Nucleus accumbens (tissue), 56 donors: Measurements from ENCODE around the gene SLC35F3.
"Not testable (repeated sequence)": the region's sequence is repeated elsewhere in the genome, so short reads cannot be mapped to it uniquely, and the experiment has no call there.

Source experiments
- DNase-seq, 56 donors: peaks; one replicate each; lab custom pipeline; 2025; lab: John Stamatoyannopoulos, UW

The SLC35F3 gene

DNA sequence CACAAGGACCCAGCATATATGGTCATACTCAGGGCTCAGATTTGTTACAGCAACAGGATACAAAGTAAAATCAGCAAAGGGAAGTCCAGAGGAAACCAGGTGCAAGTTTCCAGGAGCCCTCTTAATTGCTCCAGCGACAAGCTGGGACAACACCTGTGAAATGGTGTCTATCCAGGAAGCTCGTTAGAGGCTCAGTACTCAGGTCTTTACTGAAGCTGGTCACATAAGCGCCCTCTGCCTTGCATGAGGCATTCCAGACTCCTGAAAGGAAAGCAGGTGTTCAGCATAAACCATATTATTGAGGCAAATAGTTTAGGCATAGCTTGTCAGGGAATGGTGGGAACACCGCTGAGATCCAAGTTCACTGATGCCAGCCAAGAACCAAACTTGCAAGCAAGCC is 231.0 kb downstream of the SLC35F3 start:
- DNase-seq = no peak

DNA sequence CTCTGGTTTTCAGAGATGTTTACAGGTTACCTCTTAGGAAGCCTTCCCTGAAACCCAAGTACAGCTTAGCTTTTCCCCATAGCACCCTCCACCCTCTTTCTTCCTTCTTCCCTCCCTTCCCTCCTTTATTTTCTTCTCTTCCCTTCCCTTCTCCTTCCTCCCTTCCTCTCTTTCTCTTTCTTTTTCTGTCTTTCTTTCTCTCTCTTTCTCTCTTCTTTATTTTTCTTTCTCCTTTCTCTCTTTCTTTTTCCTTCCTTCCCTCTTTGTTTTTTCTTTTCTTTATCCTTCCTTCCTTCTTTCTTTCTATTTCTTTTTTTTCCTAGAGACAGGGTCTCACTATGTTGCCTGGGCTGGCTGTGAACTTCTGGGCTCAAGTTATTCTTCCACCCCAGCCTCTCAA is 231.6 kb downstream of the SLC35F3 start:
- DNase-seq = no peak

DNA sequence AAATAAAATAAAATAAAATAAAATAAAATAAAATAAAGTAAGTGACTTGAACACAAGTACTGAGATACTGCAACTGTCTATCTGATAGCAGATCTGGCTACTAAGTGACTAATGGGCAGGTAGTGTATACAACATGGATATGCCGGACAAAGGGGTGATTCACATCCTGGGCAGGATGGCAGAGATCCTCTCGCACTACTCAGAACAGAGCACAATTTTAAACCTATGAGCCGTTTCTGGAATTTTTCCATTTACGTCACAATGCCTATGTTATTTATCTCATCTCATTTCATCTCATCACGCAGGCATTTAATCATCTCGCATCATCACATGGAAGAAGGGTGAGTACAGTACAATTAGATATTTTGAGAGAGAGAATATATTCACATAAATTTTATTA is 235.5 kb downstream of the SLC35F3 start:
- DNase-seq = no peak

DNA sequence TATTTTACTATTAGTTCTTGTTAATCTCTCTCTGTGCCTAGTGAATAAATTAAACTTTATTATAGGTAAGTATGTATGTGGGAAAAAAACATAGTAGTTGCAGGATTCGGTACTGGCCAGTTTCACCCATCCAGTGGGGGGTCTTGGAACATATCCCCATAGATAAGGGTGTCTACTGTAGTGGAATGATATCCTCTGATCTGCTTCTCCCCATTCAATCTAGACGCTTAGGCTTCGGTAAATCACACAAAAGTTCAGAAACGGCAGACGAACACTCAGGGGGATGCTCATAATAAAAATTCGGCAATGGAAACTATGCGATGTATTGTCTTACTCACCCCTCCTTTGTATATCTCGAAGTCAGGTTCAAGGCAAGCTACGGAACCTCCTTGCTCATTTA is 235.9 kb downstream of the SLC35F3 start:
- DNase-seq = no peak

DNA sequence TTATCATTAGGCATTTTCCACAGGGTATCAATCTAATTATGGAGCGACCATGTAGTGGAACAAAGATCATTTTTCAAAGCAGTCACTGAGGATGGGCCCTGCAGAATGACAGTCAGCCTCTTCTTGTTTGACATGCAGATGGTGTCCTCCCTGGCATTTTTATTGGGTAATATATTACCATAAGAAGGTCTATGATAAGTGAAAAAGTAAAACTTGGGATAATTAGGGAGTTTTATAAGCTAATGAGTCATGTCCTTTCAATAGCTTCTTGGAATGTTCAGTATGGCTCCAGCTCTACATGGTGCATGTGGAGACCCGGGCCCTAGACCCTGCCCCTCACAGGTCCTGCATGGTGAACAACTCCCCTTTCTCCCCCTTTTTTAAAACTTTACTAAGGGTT is 236.5 kb downstream of the SLC35F3 start:
- DNase-seq = no peak

DNA sequence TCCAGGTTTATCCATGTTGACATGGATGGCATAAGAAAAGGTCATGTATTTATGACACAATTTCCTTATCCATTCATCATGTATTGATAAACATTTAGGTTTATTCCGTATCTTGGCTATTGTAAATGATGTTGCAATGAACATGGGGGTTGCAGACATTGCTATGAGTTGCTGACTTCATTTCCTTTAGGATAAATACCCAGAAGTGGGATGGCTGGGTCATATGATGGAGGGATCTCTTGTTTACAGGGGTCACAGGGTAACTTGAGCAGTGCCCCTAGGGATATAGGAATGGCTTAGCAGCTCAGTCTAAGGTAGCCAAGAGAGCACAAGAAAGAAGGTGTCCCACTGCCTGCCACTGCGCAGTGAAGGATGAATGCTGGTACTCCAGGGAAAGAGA is 239.2 kb downstream of the SLC35F3 start:
- DNase-seq = no peak

DNA sequence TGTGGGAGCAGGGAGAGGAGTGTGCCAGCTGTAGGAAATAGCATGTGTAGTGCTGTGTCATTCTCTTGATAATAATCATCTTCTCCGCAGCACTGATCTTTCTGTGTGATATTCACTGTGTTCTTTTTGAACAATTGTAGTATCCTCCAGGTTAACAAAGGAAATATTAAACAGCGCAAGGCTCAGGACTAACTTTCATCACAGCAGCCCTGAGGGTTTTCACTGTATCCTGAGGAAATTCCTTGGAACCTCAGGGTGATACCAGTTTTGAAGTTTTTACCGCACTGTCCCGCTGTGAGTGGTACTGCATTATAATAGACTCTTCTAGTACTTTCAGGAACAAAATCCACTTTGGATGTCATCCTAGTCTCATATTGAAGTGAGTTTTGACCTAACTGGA is 240.4 kb downstream of the SLC35F3 start:
- no peak for DNase-seq

DNA sequence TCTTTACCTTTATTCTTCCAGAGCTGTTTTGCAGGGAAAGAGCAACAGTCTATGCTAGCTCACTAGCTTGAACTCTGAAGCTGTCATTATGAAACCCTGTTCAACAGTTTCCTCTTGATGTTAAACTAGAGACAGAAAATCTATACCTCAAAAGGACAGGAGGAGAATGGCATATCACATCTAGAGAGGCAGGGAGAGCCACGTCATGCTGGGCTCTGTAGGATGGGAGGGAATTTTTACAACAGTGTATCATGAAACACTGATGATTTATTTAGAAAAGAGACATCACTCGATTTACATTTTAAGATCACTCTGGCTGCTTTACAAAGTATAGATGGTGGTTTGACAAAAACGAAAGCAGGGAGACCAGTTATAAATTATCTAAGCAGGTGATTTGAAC is 243.9 kb downstream of the SLC35F3 start:
- no peak for DNase-seq

DNA sequence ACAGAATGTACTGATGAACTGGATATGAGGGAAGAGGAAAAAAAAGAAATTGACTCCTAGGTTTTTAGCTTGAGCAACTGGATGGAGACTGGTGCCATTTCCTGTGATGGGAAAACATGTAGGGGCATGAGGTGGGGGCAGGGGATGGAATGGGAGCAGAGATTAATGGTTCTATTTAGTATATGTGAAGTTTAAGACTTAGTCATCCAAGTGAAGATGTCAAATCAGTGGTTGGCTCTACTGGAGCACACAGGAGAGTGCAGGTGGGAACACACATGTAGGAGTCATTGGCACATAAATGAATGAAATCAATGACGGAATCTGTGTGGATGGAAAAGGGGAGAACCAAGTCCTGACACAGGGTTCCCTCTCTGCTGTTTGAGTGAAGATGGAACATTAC is 244.3 kb downstream of the SLC35F3 start:
- DNase-seq = no peak

DNA sequence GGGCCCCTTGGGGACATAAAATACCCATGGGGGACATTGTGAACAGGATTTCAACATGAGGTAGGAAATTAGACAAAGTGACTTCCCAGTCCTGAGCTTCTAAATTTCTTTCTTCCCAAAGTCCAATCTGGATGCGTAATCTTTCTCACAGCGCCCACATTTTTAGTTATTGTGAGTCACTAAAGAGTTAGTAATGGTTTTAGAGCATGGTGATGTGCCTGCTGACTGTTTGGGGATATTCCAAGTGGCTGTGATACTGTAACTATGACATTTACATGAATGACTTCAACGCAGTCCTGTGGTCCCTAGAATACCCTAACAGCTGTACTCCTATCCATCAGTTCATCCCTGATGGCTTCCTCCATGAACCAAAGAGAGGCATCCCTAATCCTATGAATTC is 244.7 kb downstream of the SLC35F3 start:
- DNase-seq = no peak

DNA sequence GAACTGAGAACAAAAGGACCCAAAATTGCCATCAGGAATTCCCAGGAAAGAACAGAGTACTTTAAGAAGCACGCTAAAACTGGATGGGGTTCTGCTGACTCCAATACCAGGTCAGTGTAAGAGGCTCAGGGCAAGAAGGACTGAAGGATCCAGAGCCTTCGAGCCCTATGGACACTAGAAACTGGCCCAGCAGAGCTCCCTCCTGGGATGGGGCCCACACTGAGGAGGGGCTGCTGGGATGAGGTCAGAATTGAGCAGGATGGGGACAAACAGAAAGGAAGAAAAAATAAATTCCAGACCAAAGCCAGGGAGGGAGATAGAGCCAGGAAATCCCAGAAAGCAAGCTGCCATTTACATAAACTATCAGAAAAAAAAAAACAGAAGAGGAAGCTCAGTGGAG is 246.4 kb downstream of the SLC35F3 start:
- DNase-seq = no peak

DNA sequence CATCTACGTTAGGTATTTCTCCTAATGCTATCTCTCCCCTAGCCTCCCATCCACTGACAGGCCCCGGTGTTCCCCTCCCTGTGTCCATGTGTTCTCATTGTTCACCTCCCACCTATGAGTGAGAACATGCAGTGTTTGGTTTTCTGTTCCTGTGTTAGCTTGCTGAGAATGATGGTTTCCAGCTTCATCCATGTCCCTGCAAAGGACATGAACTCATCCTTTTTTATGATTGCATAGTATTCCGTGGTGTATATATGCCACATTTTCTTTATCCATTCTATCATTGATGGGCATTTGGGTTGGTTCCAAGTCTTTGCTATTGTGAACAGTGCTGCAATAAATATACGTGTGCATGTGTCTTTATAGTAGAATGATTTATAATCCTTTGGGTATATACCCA is 247.9 kb downstream of the SLC35F3 start:
- DNase-seq = not testable (repeated sequence)

DNA sequence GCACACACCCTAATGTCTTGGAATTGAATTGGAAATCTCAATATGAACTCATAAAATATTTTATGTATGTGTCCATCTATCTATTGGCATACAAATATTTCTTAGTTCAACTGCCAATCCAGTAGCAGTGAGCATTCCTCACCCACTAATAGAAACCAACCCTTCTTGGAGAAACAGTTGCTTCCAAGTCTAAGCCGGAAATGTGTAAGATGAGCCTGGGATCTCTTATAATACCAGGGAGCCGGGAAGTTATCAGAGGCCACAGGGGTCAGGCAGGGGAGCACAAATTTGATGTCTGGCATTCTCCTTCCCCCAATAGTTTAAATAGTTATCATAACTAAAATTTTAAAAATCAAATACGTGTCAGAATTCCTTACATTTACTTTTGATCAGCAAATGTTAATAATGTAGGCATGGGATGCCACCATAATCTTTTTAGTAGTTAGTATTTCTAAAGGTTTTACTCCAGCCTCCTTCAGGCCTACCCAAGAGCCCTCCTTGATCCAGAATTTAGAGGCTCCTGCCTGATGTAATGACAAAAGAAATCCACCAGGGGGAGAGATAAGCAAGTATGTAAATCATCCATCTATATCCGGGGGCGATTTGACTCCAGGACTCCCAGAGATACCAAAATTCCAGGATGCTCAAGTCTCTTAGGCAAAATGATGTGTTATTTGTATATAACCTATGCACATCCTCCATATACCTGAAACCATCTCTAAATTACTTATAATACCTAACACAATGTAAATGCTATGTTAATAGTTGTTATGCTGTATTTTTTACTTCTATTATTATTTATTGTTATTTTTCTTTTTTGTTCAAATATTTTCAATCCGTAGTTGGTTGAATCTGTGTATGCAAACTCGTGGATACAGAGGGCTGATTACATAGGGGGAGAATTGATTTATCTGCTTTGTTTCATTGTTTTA is 250.1 kb downstream of the SLC35F3 start:
- peak in 2 of 56 donors; percentile 2 to 14 for DNase-seq

DNA sequence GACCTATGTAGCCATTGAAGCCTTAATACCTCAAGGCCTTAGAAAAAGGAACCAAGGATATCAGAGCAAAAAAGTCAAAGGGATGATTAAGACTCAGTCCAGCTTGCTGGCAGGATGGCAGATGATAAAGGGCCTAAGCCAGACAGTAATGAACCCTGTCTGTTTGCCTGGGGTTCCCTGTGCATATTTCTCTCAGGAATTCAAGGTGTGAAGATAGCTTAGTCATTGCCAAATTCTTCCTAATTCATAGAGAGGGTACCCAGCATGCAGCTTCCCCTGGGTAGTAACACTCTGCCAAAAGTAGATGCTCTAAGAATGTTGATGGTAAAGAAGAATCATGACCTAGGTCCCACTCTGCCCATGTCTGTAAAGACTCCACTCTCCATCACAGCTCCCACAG is 258.2 kb downstream of the SLC35F3 start:
- DNase-seq = no peak

DNA sequence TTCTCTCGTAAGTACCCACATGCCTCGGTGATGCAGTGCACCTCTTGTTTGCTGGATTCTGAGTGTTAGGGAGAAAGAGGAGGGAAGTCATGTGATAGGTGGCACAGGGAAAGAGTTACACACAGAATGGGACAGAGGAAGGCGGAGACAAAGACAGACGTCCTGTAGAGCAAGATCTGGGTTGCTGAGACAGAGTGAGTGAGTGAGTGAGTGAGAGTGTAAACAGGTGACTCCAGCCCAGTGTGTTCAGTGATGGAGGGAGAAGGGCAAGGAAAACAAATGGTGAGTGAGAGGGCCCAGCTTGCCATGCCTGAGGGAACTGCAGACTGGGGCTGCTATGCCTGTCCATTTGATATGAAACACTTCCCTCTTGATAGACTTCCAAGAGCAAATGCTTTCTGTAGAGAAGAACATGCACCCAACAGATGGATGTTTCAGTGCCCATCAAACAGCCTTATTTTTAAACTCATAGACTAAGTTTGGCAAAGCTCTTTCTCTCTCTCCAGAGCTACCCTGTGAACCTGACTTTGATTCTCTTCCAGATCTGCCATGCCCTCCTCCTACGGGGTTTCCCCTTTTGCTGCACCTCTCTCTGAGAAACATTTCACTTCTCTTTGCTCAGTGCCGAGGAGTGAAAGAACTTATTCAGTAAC is 258.9 kb downstream of the SLC35F3 start:
- peak in 1 of 56 donors; percentile 5 for DNase-seq

DNA sequence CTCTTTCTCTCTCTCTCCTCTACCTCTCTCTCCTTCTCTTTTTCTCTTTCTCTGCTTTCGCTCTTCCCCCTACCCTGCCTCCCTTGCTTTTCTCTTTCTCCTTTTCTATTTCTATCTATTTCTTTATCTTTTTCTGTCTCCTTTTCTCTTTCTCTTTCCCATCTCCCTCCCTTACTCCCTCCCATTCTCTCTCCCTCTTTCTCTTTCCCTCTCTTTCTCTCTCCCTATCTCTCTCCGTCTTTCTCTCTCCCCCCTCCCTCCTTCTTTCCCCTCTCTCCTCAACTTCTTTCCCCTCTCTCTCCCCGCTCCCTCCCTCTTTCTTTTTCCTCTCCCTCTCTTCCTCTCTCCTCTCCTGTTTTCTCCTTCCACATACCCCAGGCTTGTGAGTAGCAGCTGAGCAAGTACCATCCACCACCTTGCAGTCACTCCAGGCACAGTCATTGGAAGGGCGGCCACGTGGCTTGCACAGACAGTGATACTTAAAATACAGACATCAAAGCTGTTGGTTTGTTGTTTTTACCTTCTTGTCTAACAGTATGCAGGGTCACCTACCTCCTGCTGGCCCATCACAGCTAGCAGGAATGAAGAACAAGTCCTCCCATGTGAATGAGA is 259.7 kb downstream of the SLC35F3 start:
- DNase-seq = no peak

DNA sequence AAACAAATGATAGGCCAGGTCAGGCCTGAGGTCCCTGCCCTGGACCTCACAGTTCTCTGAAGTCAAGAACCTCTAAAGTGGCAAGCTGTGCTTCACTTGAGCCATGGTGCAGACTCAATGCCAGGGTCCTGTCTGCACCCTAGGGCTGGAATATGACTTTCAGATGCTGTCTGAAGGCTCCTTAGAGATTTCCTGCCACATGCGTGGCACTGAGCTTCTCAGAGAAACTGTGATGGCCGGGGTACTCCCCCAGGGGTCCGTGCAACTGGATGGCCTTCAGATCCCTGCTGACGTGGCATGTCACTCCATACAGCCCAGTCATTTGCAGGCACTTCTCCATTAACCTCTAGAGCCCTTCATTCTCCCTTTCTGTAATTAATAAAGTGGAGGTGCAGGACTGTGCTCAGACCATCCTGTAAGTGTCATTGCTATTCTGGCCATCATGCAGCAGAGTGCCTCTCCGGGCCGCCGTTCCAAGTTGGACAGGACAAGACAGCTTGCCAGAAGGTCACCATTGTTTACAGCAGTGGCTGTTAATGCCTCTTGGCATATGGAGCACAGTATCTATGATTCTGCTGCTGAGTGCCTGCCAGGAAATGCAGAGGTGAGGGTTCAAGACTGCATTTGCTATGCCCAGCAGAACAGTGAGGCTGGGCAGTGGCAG is 263.7 kb downstream of the SLC35F3 start:
- no peak for DNase-seq

DNA sequence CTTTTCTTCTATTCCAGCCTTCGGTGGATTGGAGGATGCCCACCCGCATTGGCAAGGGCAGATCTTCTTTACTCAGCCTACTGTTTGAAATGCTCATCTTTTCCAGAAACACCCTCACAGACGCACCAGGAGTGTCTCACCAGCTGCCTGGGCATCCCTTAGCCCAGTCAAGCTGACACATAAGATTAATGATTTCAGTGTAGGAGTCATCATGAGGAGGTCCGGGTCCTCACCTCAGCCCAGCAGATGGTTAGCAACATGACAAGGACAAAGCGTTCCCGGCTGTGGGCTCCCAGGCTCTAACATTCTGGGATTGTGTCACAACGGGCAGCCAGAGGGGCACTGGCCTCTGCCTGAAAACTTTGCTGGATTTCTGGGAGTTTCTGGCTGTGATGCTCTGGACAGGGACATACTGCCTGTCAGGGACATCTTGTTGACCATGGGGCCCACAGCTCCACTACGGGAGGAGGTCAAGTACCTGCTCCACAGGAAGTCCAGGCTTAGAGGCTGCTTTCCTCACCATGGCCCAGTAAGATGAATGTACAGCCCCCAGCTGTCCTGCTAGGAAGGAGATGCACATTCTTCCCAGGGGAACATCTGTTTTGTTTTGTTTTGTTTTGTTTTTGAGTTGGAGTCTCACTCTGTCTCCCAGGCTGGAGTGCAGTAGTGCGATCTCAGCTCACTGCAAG is 264.8 kb downstream of the SLC35F3 start:
- DNase-seq = no peak

DNA sequence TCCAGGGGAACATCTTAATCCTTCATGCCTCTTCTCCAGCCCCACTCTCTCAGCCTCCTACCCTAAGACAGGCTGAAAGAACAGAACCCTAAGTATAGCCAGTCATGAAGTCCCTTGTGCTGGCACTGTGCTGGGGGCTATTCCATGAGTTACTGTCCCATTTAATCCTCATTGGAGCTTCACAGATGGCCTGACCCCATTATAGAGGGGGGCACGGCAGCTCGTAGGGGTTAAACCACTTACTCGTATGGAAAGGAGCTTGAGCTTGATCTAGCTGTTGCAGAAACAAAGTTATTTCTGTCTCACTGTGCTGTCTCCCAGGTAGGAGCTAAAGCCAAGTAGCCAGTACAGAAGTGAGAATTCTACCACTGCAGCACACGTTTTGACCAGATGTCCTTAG is 265.6 kb downstream of the SLC35F3 start:
- no peak for DNase-seq

DNA sequence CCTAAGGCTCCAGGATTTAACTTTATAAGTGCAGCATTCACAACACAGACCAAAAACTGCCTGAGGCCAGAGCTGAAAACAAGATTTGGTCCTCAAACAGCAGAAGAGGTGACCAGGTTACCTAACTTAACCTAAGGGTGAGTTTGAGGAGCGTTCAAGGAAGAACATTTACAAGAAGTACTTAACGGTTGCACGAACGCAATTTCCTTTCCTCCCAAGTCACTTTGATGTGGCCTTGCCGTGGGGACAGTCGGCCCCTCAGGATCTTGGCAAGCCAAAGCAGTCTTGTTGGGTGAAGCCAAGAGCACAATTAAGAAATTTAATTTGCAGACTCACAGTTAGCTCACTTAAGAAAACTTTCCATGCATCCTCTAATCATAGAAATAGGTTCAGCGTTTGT is 266.1 kb downstream of the SLC35F3 start:
- no peak for DNase-seq

DNA sequence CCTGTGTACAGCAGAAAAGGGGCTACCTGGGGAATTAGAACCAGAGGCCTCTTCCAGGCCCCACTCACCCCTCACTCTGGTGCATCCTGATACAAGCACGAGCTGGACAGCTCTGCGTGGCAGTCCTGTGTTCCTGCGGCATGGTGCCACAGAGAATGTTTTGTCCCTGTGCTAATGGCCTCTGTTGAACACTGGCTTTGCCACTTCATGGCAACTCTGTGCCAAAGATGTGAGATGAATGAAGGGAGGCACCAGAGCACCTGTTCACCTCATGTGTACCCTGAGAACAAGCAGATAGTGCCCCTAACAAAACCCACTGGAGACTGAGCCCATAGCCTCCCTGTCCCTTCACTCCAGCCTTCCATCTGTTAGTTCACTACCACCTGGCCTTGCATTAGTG is 269.5 kb downstream of the SLC35F3 start:
- no peak for DNase-seq
